IMR-90 (cell line): ENCODE results near the gene PPP2R1B. TPM values are rescaled to one million over a fixed set of nuclear protein-coding genes. Genes with fewer than 3 reads are reported as not detected.
"Not testable (repeated sequence)": the region's sequence is repeated elsewhere in the genome, so short reads cannot be mapped to it uniquely, and the experiment has no call there.

Experiments used
- ATAC-seq: fragments of 200-7000 bp; cut with Tn5 transposase; 2 replicates; pipeline ENCODE4 v1.9.1; 2020; ENCODE audit warnings: low read depth, mild to moderate bottlenecking, moderate library complexity
- BruUV-seq: library from RNA; stranded (reverse); fragments of 400-500 nt; replicated peaks from 2 replicates; lab custom pipeline; 2021; lab: Mats Ljungman, UMichigan
- CTCF ChIA-PET: fragments of 300-600 bp; formaldehyde crosslinking; extraction: SDS; loops from one replicate; lab custom pipeline; 2021; ENCODE audit warnings: antibody characterized with exemption; lab: Yijun Ruan, JAX
- POLR2A ChIA-PET: fragments of 300-600 bp; sonication (Branson Sonifier 250); formaldehyde crosslinking; loops from one replicate; lab custom pipeline; 2022; ENCODE audit warnings: antibody characterized with exemption; ENCODE audit not compliant: unreplicated experiment; lab: Charles Lee
- DNase-seq: peaks from one replicate; pipeline ENCODE4 v3.0.0; 2013
- H2AFZ ChIP-seq: replicated peaks from 2 replicates; pipeline ENCODE3; 2013; ENCODE audit warnings: low read length, mild to moderate bottlenecking; ENCODE audit not compliant: poor library complexity
- H2AK5ac ChIP-seq: 2 replicates; pipeline ENCODE4 v1.6.1; 2013; ENCODE audit warnings: low read depth, low read length, inconsistent platforms
- H2AK9ac ChIP-seq: replicated peaks from 2 replicates; pipeline ENCODE3; 2013; ENCODE audit warnings: mild to moderate bottlenecking, low read depth, low read length, moderate library complexity; ENCODE audit not compliant: poor library complexity
- H2BK120ac ChIP-seq: 2 replicates; pipeline ENCODE4 v1.6.1; 2013; ENCODE audit warnings: low read depth, low read length, inconsistent platforms
- H2BK15ac ChIP-seq: 3 replicates; pipeline ENCODE4 v1.6.1; 2013; ENCODE audit warnings: low read depth, low read length, inconsistent platforms
- H2BK20ac ChIP-seq: 2 replicates; pipeline ENCODE4 v1.6.1; 2013; ENCODE audit warnings: low read depth, mild to moderate bottlenecking, inconsistent platforms, low read length, moderate library complexity
- H2BK5ac ChIP-seq: 2 replicates; pipeline ENCODE4 v1.6.1; 2013; ENCODE audit warnings: mild to moderate bottlenecking, low read depth, low read length, inconsistent platforms; ENCODE audit not compliant: poor library complexity, severe bottlenecking
- H3K14ac ChIP-seq: replicated peaks from 2 replicates; pipeline ENCODE4 v1.6.1; 2013; ENCODE audit warnings: low read depth, low read length, inconsistent platforms
- H3K18ac ChIP-seq: 2 replicates; pipeline ENCODE4 v1.6.1; 2013; ENCODE audit warnings: low read depth, low read length, control low read depth
- H3K23ac ChIP-seq: 2 replicates; pipeline ENCODE4 v1.6.1; 2013; ENCODE audit warnings: low read depth, low read length, inconsistent platforms
- H3K27ac ChIP-seq: 2 replicates; pipeline ENCODE4 v1.5.1; 2013; ENCODE audit warnings: mild to moderate bottlenecking, control low read depth, low read length; ENCODE audit not compliant: insufficient read depth
- H3K27me3 ChIP-seq: 2 replicates; pipeline ENCODE4 v1.6.1; 2013; ENCODE audit warnings: low read length; ENCODE audit not compliant: control insufficient read depth, insufficient read depth
- H3K36me3 ChIP-seq: 2 replicates; pipeline ENCODE4 v1.6.1; 2013; ENCODE audit warnings: low read length, mixed read lengths; ENCODE audit not compliant: control insufficient read depth, insufficient read depth
- H3K4ac ChIP-seq: 2 replicates; pipeline ENCODE4 v1.6.1; 2013; ENCODE audit warnings: low read depth, low read length, inconsistent platforms
- H3K4me1 ChIP-seq: 2 replicates; pipeline ENCODE4 v1.6.1; 2013; ENCODE audit warnings: low read length, mixed read lengths; ENCODE audit not compliant: control insufficient read depth, insufficient read depth
- H3K4me2 ChIP-seq: 2 replicates; pipeline ENCODE4 v1.6.1; 2013; ENCODE audit warnings: low read depth, mild to moderate bottlenecking, control low read depth, low read length, moderate library complexity
- H3K4me3 ChIP-seq: 2 replicates; pipeline ENCODE4 v1.5.1; 2013; ENCODE audit warnings: low read depth, mild to moderate bottlenecking, control low read depth, low read length, moderate library complexity; ENCODE audit not compliant: insufficient read depth
- H3K56ac ChIP-seq: 2 replicates; pipeline ENCODE4 v1.6.1; 2013; ENCODE audit warnings: low read length, inconsistent platforms; ENCODE audit not compliant: insufficient read depth; ENCODE audit errors: extremely low read depth
- H3K79me1 ChIP-seq, 2 experiments: 2 replicates each; pipeline ENCODE4 v1.6.1; 2013; ENCODE audit warnings: low read length in 2 of 2, inconsistent platforms in 1 of 2, low read depth in 1 of 2
- H3K9ac ChIP-seq: 2 replicates; pipeline ENCODE4 v1.6.1; 2013; ENCODE audit warnings: low read depth, low read length, control low read depth
- H3K9me1 ChIP-seq: 2 replicates; pipeline ENCODE4 v1.6.1; 2013; ENCODE audit warnings: low read length, inconsistent platforms; ENCODE audit not compliant: insufficient read depth
- H3K9me3 ChIP-seq: 2 replicates; pipeline ENCODE4 v1.6.1; 2013; ENCODE audit warnings: low read length; ENCODE audit not compliant: control insufficient read depth, insufficient read depth
- H4K20me1 ChIP-seq: 2 replicates; pipeline ENCODE4 v1.6.1; 2013; ENCODE audit warnings: low read length, inconsistent platforms; ENCODE audit not compliant: insufficient read depth
- H4K5ac ChIP-seq: 2 replicates; pipeline ENCODE4 v1.6.1; 2013; ENCODE audit warnings: mild to moderate bottlenecking, low read depth, low read length, control low read depth
- H4K8ac ChIP-seq, 2 experiments: 2 replicates each; pipeline ENCODE4 v1.6.1; 2013; ENCODE audit warnings: low read depth in 2 of 2, low read length in 2 of 2, control low read depth in 1 of 2, inconsistent platforms in 1 of 2
- H4K91ac ChIP-seq: 2 replicates; pipeline ENCODE4 v1.6.1; 2013; ENCODE audit warnings: low read depth, low read length, inconsistent platforms; ENCODE audit not compliant: insufficient read depth
- CHD1 ChIP-seq: IDR thresholded peaks from 2 replicates; pipeline ENCODE4 v1.6.1; 2012; ENCODE audit warnings: low read depth, low read length, improper control_type of control experiment
- CTCF ChIP-seq: conservative IDR thresholded peaks from 2 replicates; pipeline ENCODE4 v1.5.1; 2012; ENCODE audit warnings: mild to moderate bottlenecking, low read depth, low read length, improper control_type of control experiment
- FOS ChIP-seq: fragments of 150-350 bp; IDR thresholded peaks from 2 replicates; pipeline ENCODE4 v1.6.1; 2016; ENCODE audit warnings: low read depth, low read length
- MAZ ChIP-seq: IDR thresholded peaks from 2 replicates; pipeline ENCODE4 v1.6.1; 2012; ENCODE audit warnings: low read depth, mild to moderate bottlenecking, low read length, improper control_type of control experiment, moderate library complexity, borderline replicate concordance
- POLR2A ChIP-seq: IDR thresholded peaks from 2 replicates; pipeline ENCODE4 v1.6.1; 2012; ENCODE audit warnings: mild to moderate bottlenecking, low read depth, low read length
- RAD21 ChIP-seq: IDR thresholded peaks from 2 replicates; pipeline ENCODE4 v1.6.1; 2012; ENCODE audit warnings: low read length, improper control_type of control experiment
- RCOR1 ChIP-seq: IDR thresholded peaks from 2 replicates; pipeline ENCODE4 v1.6.1; 2012; ENCODE audit warnings: mild to moderate bottlenecking, low read length, improper control_type of control experiment; ENCODE audit not compliant: insufficient replicate concordance
- WGBS, 2 experiments: methylation state at CpG; one replicate each; pipeline versions ENCODE4 v1.1.5 to v1.1.7; 2013; ENCODE audit warnings: missing lambda C conversion rate in 2 of 2; ENCODE audit not compliant: insufficient read length in 1 of 2; ENCODE audit errors: extremely low coverage in 2 of 2; 5-methylcytosine and 5-hydroxymethylcytosine counted together
- dilution Hi-C: fragments of 300-500 bp; cut with HindIII; formaldehyde crosslinking; loops from one replicate; pipeline ENCODE4 v1.14.3; 2018; ENCODE audit warnings: low sequenced_read_pairs; ENCODE audit not compliant: unreplicated experiment
- in situ Hi-C: fragments of 300-500 bp; cut with MboI; formaldehyde crosslinking; loops from 3 replicates; pipeline ENCODE4 v1.14.3; 2019; ENCODE audit warnings: low sequenced_read_pairs, inconsistent platforms, mixed read lengths
- intact Hi-C: fragments of 100-400 bp; cut with micrococcal nuclease; formaldehyde crosslinking; loops from 2 replicates; pipeline ENCODE4 v1.10.0; 2022
- polyA plus RNA-seq, 3 experiments: library from polyadenylated mRNA; depleted of rRNA; stranded (reverse); fragments of >200 nt; gene quantifications; 2 replicates each; pipeline ENCODE4 v1.2.3, GENCODE V29; 2012; ENCODE audit warnings: low replicate concordance in 1 of 3
- total RNA-seq: library from RNA; depleted of rRNA; stranded (reverse); fragments of >200 nt; gene quantifications from 2 replicates; pipeline ENCODE4 v1.2.3, GENCODE V29; 2012

Gene PPP2R1B
- total and polyA plus RNA-seq, 2 of the 4 experiments (the other 2 are of a cell fraction): 23.0 to 62.9 TPM

GRCh38 chr11:111718436-111718835, 47.8 kb downstream of the PPP2R1B start:
- Histone ChIP-seq H3K4me1 (peaks cover 13% of the 10 kb centered on the region), H3K4ac (peak overlapping the region; percentile 77), H3K56ac (no peak overlapping the region; the same call in 1 of the 2 replicates), H4K8ac (peak overlapping the region in 1 of 2 experiments; percentile 71; a peak in 2 of 4 replicates), H4K91ac (peak overlapping the region; percentile 72), H3K4me2 (peak overlapping the region; percentile 77), H2BK120ac (peak overlapping the region; percentile 73), H2BK5ac (peak overlapping the region; percentile 89), H4K20me1 (no peaks in the 10 kb centered on the region), H2AK9ac (peak overlapping the region; percentile 66), H3K23ac (peak overlapping the region; percentile 33; the same call in 1 of the 2 replicates), H3K36me3 (peaks cover 48% of the 10 kb centered on the region), H3K9ac (0 out of 2 replicates have a peak overlapping the region, but pooled peaks have one; percentile 20), H2BK15ac (peak overlapping the region; percentile 46; the same call in 1 of the 3 replicates), H4K5ac (peak overlapping the region; percentile 70), H3K9me1 (peaks cover 12% of the 10 kb centered on the region), H2AK5ac (peak overlapping the region; percentile 95), H3K9me3 (no peaks in the 10 kb centered on the region), H3K27ac (peak overlapping the region; percentile 73), H3K14ac (peak overlapping the region; percentile 76), H3K79me1 (peaks cover 11 to 49% of the 10 kb centered on the region in 2 experiments), H3K18ac (peak overlapping the region; percentile 83; the same call in 1 of the 2 replicates), H2BK20ac (peak overlapping the region; percentile 76; the same call in 1 of the 2 replicates), H3K4me3 (no peak overlapping the region), H2AFZ (no peak overlapping the region), H3K27me3 (no peaks in the 10 kb centered on the region)
- peak; percentile 91 for DNase-seq
- ChIA-PET CTCF (no interaction called here), POLR2A (no interaction called here)
- intact Hi-C loops: loop anchor here (1.0 to 5.0 kb wide), 2 partner anchors 44 to 115 kb away; no protein-coding TSS in a partner anchor
- ATAC-seq: peak; percentile 95
- no peak for TF ChIP-seq RCOR1
- 0 out of 2 replicates have a peak, but pooled peaks have one; percentile 49 for TF ChIP-seq POLR2A
- TF ChIP-seq CTCF: no peak; the same call in 1 of the 2 replicates
- TF ChIP-seq CHD1: no peak
- TF ChIP-seq RAD21: peak; percentile 23
- 0 out of 2 replicates have a peak, but pooled peaks have one; percentile 24 for TF ChIP-seq MAZ
- TF ChIP-seq FOS: peak; percentile 30; the same call in 1 of the 2 replicates
- dilution Hi-C loops: no loop called here
- no TSS peak for BruUV-seq
- in situ Hi-C loops: no loop called here
- no CpG with 5 or more reads among the region's 6 CpGs for WGBS, 2 experiments

GRCh38 chr11:111717660-111718059, 48.5 kb downstream of the PPP2R1B start:
- H2BK120ac ChIP-seq, H3K9ac ChIP-seq, H3K23ac ChIP-seq, H2AFZ ChIP-seq, H4K20me1 ChIP-seq, ATAC-seq, H3K27ac ChIP-seq, H4K8ac ChIP-seq, H3K27me3 ChIP-seq, H3K4me2 ChIP-seq, H3K14ac ChIP-seq, H3K4ac ChIP-seq, POLR2A ChIA-PET, H3K4me3 ChIP-seq, H2BK20ac ChIP-seq, H4K5ac ChIP-seq, DNase-seq, H3K18ac ChIP-seq, in situ Hi-C loops, H4K91ac ChIP-seq, H2BK15ac ChIP-seq, H2AK9ac ChIP-seq, H3K56ac ChIP-seq, BruUV-seq, dilution Hi-C loops, H2BK5ac ChIP-seq, H3K9me3 ChIP-seq, H2AK5ac ChIP-seq: not testable (repeated sequence)
- Histone ChIP-seq H3K36me3 (peaks cover 41% of the 10 kb centered on the region), H3K79me1 (peaks cover 11 to 49% of the 10 kb centered on the region in 2 experiments), H3K9me1 (peaks cover 12% of the 10 kb centered on the region), H3K4me1 (peaks cover 13% of the 10 kb centered on the region)
- intact Hi-C loops: loop anchor here (1.0 to 5.0 kb wide), 2 partner anchors 45 to 114 kb away; no protein-coding TSS in a partner anchor
- WGBS, 2 experiments: no CpG with 5 or more reads among the region's 3 CpGs
- CTCF ChIA-PET: interaction anchor here (0.6 kb wide), 1 partner anchor 51 kb away, joined by 3 read pairs; no protein-coding TSS in a partner anchor
